DND-41 (cell line): ENCODE measurements around the gene NUP85.
"Not testable (repeated sequence)": the region's sequence is repeated elsewhere in the genome, so short reads cannot be mapped to it uniquely, and the experiment has no call there.

Source experiments
- CTCF ChIP-seq: IDR thresholded peaks from 2 replicates; pipeline ENCODE4 v1.5.1; 2012; ENCODE audit warnings: borderline replicate concordance, low read length, moderate library complexity, mild to moderate bottlenecking; ENCODE audit not compliant: poor library complexity, severe bottlenecking; ENCODE audit errors: extremely low read depth
- EZH2 ChIP-seq: IDR thresholded peaks from 3 replicates; pipeline ENCODE4 v1.6.1; 2012; ENCODE audit warnings: borderline replicate concordance, low read depth, mild to moderate bottlenecking, moderate library complexity, low read length, inconsistent platforms; ENCODE audit not compliant: severe bottlenecking

DNA sequence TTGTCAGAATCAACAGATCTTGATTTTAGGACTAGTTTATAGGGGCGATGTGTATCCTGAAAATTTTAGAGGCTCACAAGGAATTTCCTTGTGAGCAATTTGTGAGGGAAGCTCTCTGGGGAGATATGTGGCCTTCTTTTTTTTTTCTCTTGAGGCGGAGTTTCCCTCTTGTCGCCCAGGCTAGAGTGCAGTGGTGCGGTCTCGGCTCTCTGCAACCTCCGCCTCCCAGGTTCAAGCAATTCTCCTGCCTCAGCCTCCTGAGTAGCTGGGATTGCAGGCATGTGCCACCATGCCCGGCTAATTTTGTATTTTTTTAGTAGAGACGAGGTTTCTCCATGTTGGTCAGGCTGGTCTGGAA, 1.6 kb downstream of the NUP85 start:
- not testable (repeated sequence) for TF ChIP-seq CTCF, EZH2
